Measurements from ENCODE around the gene SEMA5B.

The SEMA5B gene

GRCh38 chr3:122936335-122936734 is 91.2 kb downstream of the SEMA5B start:
- no peaks in the 10 kb centered on the region for H3K4me1 ChIP-seq (ENCODE audit: insufficient read depth, low read length)
- no peaks in the 10 kb centered on the region for H3K9me3 ChIP-seq (ENCODE audit: low read length)
- H3K4me3 ChIP-seq (ENCODE audit: low read depth in 1 of 2, low read length in 2 of 2): no peak overlapping the region
- H3K9ac ChIP-seq (ENCODE audit: low read length): no peak overlapping the region
- no peaks in the 10 kb centered on the region for H3K27me3 ChIP-seq (ENCODE audit: control insufficient read depth in 1 of 2, insufficient read depth in 2 of 2, low read length in 2 of 2)
- no peaks in the 10 kb centered on the region for H3K36me3 ChIP-seq (ENCODE audit: insufficient read depth, low read length)
- H3K27ac ChIP-seq (ENCODE audit: low read depth, low read length): no peak overlapping the region

GRCh38 chr3:122934251-122934650 is 93.3 kb downstream of the SEMA5B start:
- no peak overlapping the region for H3K9ac ChIP-seq (ENCODE audit: low read length)
- H3K4me3 ChIP-seq (ENCODE audit: low read depth in 1 of 2, low read length in 2 of 2): no peak overlapping the region
- H3K36me3 ChIP-seq (ENCODE audit: insufficient read depth, low read length): no peaks in the 10 kb centered on the region
- no peaks in the 10 kb centered on the region for H3K27me3 ChIP-seq (ENCODE audit: control insufficient read depth in 1 of 2, insufficient read depth in 2 of 2, low read length in 2 of 2)
- no peaks in the 10 kb centered on the region for H3K4me1 ChIP-seq (ENCODE audit: insufficient read depth, low read length)
- no peak overlapping the region for H3K27ac ChIP-seq (ENCODE audit: low read depth, low read length)
- no peaks in the 10 kb centered on the region for H3K9me3 ChIP-seq (ENCODE audit: low read length)

GRCh38 chr3:122932251-122932967 is 95.2 kb downstream of the SEMA5B start:
- H3K9ac ChIP-seq (ENCODE audit: low read length): no peak overlapping the region
- H3K9me3 ChIP-seq (ENCODE audit: low read length): no peaks in the 10 kb centered on the region
- H3K4me3 ChIP-seq (ENCODE audit: low read depth in 1 of 2, low read length in 2 of 2): no peak overlapping the region
- H3K27ac ChIP-seq (ENCODE audit: low read depth, low read length): no peak overlapping the region
- no peaks in the 10 kb centered on the region for H3K36me3 ChIP-seq (ENCODE audit: insufficient read depth, low read length)
- H3K4me1 ChIP-seq (ENCODE audit: insufficient read depth, low read length): no peaks in the 10 kb centered on the region
- H3K27me3 ChIP-seq (ENCODE audit: control insufficient read depth in 1 of 2, insufficient read depth in 2 of 2, low read length in 2 of 2): no peaks in the 10 kb centered on the region

- Histone ChIP-seq H3K27me3 (ENCODE audit: control insufficient read depth in 1 of 2, insufficient read depth in 2 of 2, low read length in 2 of 2) (no peaks in the 10 kb centered on the region), H3K36me3 (ENCODE audit: insufficient read depth, low read length) (no peaks in the 10 kb centered on the region)
These were observed 95.9 kb downstream of the SEMA5B start for GRCh38 chr3:122931636-122932035.

GRCh38 chr3:122930063-122930997 is 97.2 kb downstream of the SEMA5B start:
- no peak overlapping the region for H3K9ac ChIP-seq (ENCODE audit: low read length)
- H3K27me3 ChIP-seq (ENCODE audit: control insufficient read depth in 1 of 2, insufficient read depth in 2 of 2, low read length in 2 of 2): no peaks in the 10 kb centered on the region
- H3K36me3 ChIP-seq (ENCODE audit: insufficient read depth, low read length): no peaks in the 10 kb centered on the region
- H3K27ac ChIP-seq (ENCODE audit: low read depth, low read length): no peak overlapping the region
- no peaks in the 10 kb centered on the region for H3K9me3 ChIP-seq (ENCODE audit: low read length)
- no peak overlapping the region for H3K4me3 ChIP-seq (ENCODE audit: low read depth in 1 of 2, low read length in 2 of 2)
- H3K4me1 ChIP-seq (ENCODE audit: insufficient read depth, low read length): no peaks in the 10 kb centered on the region

More at GRCh38 chr3:122931636-122932035, 95.9 kb downstream of the SEMA5B start:
- H3K4me1 ChIP-seq (ENCODE audit: insufficient read depth, low read length): no peaks in the 10 kb centered on the region
- no peaks in the 10 kb centered on the region for H3K9me3 ChIP-seq (ENCODE audit: low read length)
- H3K27ac ChIP-seq (ENCODE audit: low read depth, low read length): no peak overlapping the region
- H3K4me3 ChIP-seq (ENCODE audit: low read depth in 1 of 2, low read length in 2 of 2): no peak overlapping the region
- no peak overlapping the region for H3K9ac ChIP-seq (ENCODE audit: low read length)

- Histone ChIP-seq H3K27ac (ENCODE audit: low read depth, low read length) (no peak overlapping the region), H3K9me3 (ENCODE audit: low read length) (no peaks in the 10 kb centered on the region), H3K9ac (ENCODE audit: low read length) (no peak overlapping the region), H3K36me3 (ENCODE audit: insufficient read depth, low read length) (no peaks in the 10 kb centered on the region), H3K4me1 (ENCODE audit: insufficient read depth, low read length) (no peaks in the 10 kb centered on the region), H3K27me3 (ENCODE audit: control insufficient read depth in 1 of 2, insufficient read depth in 2 of 2, low read length in 2 of 2) (no peaks in the 10 kb centered on the region), H3K4me3 (ENCODE audit: low read depth in 1 of 2, low read length in 2 of 2) (no peak overlapping the region)
These were observed 98.1 kb downstream of the SEMA5B start for GRCh38 chr3:122929188-122930062.

GRCh38 chr3:122928396-122929187 is 99.0 kb downstream of the SEMA5B start:
- no peaks in the 10 kb centered on the region for H3K4me1 ChIP-seq (ENCODE audit: insufficient read depth, low read length)
- H3K9ac ChIP-seq (ENCODE audit: low read length): no peak overlapping the region
- no peaks in the 10 kb centered on the region for H3K36me3 ChIP-seq (ENCODE audit: insufficient read depth, low read length)
- no peaks in the 10 kb centered on the region for H3K27me3 ChIP-seq (ENCODE audit: control insufficient read depth in 1 of 2, insufficient read depth in 2 of 2, low read length in 2 of 2)
- H3K4me3 ChIP-seq (ENCODE audit: low read depth in 1 of 2, low read length in 2 of 2): no peak overlapping the region
- no peaks in the 10 kb centered on the region for H3K9me3 ChIP-seq (ENCODE audit: low read length)
- no peak overlapping the region for H3K27ac ChIP-seq (ENCODE audit: low read depth, low read length)

- Histone ChIP-seq H3K27ac (ENCODE audit: low read depth, low read length) (no peak overlapping the region), H3K27me3 (ENCODE audit: control insufficient read depth in 1 of 2, insufficient read depth in 2 of 2, low read length in 2 of 2) (peaks cover under 1 to 6% of the 10 kb centered on the region in 2 donors), H3K4me3 (ENCODE audit: low read depth in 1 of 2, low read length in 2 of 2) (no peak overlapping the region), H3K9me3 (ENCODE audit: low read length) (no peaks in the 10 kb centered on the region), H3K4me1 (ENCODE audit: insufficient read depth, low read length) (no peaks in the 10 kb centered on the region), H3K9ac (ENCODE audit: low read length) (no peak overlapping the region), H3K36me3 (ENCODE audit: insufficient read depth, low read length) (no peaks in the 10 kb centered on the region)
These were observed 99.8 kb downstream of the SEMA5B start for GRCh38 chr3:122927726-122928125.

- H3K4me1 ChIP-seq (ENCODE audit: insufficient read depth, low read length): no peaks in the 10 kb centered on the region
- no peak overlapping the region for H3K27ac ChIP-seq (ENCODE audit: low read depth, low read length)
- no peak overlapping the region for H3K9ac ChIP-seq (ENCODE audit: low read length)
- H3K27me3 ChIP-seq (ENCODE audit: control insufficient read depth in 1 of 2, insufficient read depth in 2 of 2, low read length in 2 of 2): peaks cover 10 to 13% of the 10 kb centered on the region in 2 donors
- no peaks in the 10 kb centered on the region for H3K9me3 ChIP-seq (ENCODE audit: low read length)
- no peak overlapping the region for H3K4me3 ChIP-seq (ENCODE audit: low read depth in 1 of 2, low read length in 2 of 2)
- H3K36me3 ChIP-seq (ENCODE audit: insufficient read depth, low read length): no peaks in the 10 kb centered on the region
These were observed 100.8 kb downstream of the SEMA5B start for GRCh38 chr3:122926811-122927210.

GRCh38 chr3:122926322-122926721 is 101.2 kb downstream of the SEMA5B start:
- no peaks in the 10 kb centered on the region for H3K36me3 ChIP-seq (ENCODE audit: insufficient read depth, low read length)
- no peak overlapping the region for H3K27ac ChIP-seq (ENCODE audit: low read depth, low read length)
- H3K9ac ChIP-seq (ENCODE audit: low read length): no peak overlapping the region
- no peak overlapping the region for H3K4me3 ChIP-seq (ENCODE audit: low read depth in 1 of 2, low read length in 2 of 2)
- H3K27me3 ChIP-seq (ENCODE audit: control insufficient read depth in 1 of 2, insufficient read depth in 2 of 2, low read length in 2 of 2): peaks cover 14 to 16% of the 10 kb centered on the region in 2 donors
- no peaks in the 10 kb centered on the region for H3K9me3 ChIP-seq (ENCODE audit: low read length)
- no peaks in the 10 kb centered on the region for H3K4me1 ChIP-seq (ENCODE audit: insufficient read depth, low read length)

Measured in muscle layer of colon (tissue), 2 donors.